K562 (cell line): ENCODE results near the gene SETD1B. TPM values are rescaled to one million over a fixed set of nuclear protein-coding genes. Genes with fewer than 3 reads are reported as not detected.

Experiments
- ATF6 ChIP-seq: sonication (generic); formaldehyde crosslinking; IDR thresholded peaks from 2 replicates; pipeline ENCODE4 v1.4.0; 2020; ENCODE audit warnings: mild to moderate bottlenecking, missing genetic modification reagents
- CTBP1 ChIP-seq: fragments of 450-650 bp; IDR thresholded peaks from 2 replicates; pipeline ENCODE4 v1.6.1; 2016; ENCODE audit warnings: borderline replicate concordance
- ETS1 ChIP-seq: conservative IDR thresholded peaks from 2 replicates; pipeline ENCODE4 v1.6.1; 2011; ENCODE audit warnings: low read depth, mild to moderate bottlenecking, low read length; ENCODE audit not compliant: control insufficient read depth
- HDAC2 ChIP-seq: fragments of 450-650 bp; IDR thresholded peaks from 2 replicates; pipeline ENCODE4 v1.6.1; 2016; ENCODE audit warnings: mild to moderate bottlenecking
- MAX ChIP-seq: sonication (generic); formaldehyde crosslinking; IDR thresholded peaks from 2 replicates; pipeline ENCODE4 v1.9.0; 2022; ENCODE audit warnings: mild to moderate bottlenecking, missing genetic modification reagents
- MXI1 ChIP-seq: IDR thresholded peaks from 2 replicates; pipeline ENCODE4 v1.6.1; 2011; ENCODE audit warnings: low read depth, mild to moderate bottlenecking, improper control_type of control experiment, low read length
- NKRF ChIP-seq: fragments of 450-650 bp; IDR thresholded peaks from 2 replicates; pipeline ENCODE4 v1.6.1; 2016; ENCODE audit warnings: borderline replicate concordance
- RFX1 ChIP-seq: fragments of 450-650 bp; IDR thresholded peaks from 2 replicates; pipeline ENCODE4 v1.6.1; 2016; ENCODE audit warnings: mild to moderate bottlenecking, moderate library complexity
- polyA plus RNA-seq, 8 experiments: library from polyadenylated mRNA; depleted of rRNA in 4 of 8; stranded (reverse) in 5 of 8; unstranded in 3 of 8; fragments of >200 nt; fragmentation: Nextera tagmentation in 2 of 8; fragmentation: Illumina TruSeq in 1 of 8; extraction: Ambion mirVana in 2 of 8; extraction: Trizol in 1 of 8; gene quantifications; 2 replicates each; pipeline versions ENCODE4 v1.2.1 to v1.2.3, GENCODE V29; 2011 to 2014; ENCODE audit warnings: inconsistent platforms in 1 of 8, missing spikeins in 1 of 8
- total RNA-seq, 7 experiments: library from RNA; depleted of rRNA in 6 of 7; stranded (reverse); fragments of >200 nt in 6 of 7; fragmentation: Illumina TruSeq in 2 of 7; extraction: Trizol in 2 of 7; gene quantifications; 2 replicates each; pipeline versions ENCODE4 v1.2.1 to v1.2.3, GENCODE V29; 2011 to 2021; ENCODE audit warnings: low replicate concordance in 1 of 7
- TF ChIP-seq, protein P1 (sequence below), 2 experiments: IDR thresholded peaks; 2 replicates each; pipeline ENCODE4 v1.6.1; 2011; ENCODE audit warnings: borderline replicate concordance in 1 of 2, control low read depth in 1 of 2, low read depth in 1 of 2, low read length in 1 of 2, mild to moderate bottlenecking in 1 of 2, mixed read lengths in 1 of 2, moderate library complexity in 1 of 2; ENCODE audit not compliant: insufficient read depth in 1 of 2, insufficient read length in 1 of 2, poor library complexity in 1 of 2, severe bottlenecking in 1 of 2; ENCODE audit errors: extremely low read depth in 1 of 2
- TF ChIP-seq, protein P2 (sequence below): fragments of 450-650 bp; IDR thresholded peaks from 2 replicates; pipeline ENCODE4 v1.6.1; 2016; ENCODE audit warnings: antibody characterized with exemption
- TF ChIP-seq, protein P3 (sequence below): sonication (generic); formaldehyde crosslinking; IDR thresholded peaks from 2 replicates; pipeline ENCODE4 v1.8.0; 2022; ENCODE audit warnings: mild to moderate bottlenecking, missing genetic modification reagents

The SETD1B gene
- total and polyA plus RNA-seq, 9 of the 15 experiments (the other 6 are each of a cell fraction or from before 2014, with no cell fraction given): 0.48 to 26.6 (median 2.3) TPM

GRCh38 chr12:121806009-121806545 lies 2.3 kb downstream of the SETD1B start (continued):
- TF ChIP-seq, protein P1, sequence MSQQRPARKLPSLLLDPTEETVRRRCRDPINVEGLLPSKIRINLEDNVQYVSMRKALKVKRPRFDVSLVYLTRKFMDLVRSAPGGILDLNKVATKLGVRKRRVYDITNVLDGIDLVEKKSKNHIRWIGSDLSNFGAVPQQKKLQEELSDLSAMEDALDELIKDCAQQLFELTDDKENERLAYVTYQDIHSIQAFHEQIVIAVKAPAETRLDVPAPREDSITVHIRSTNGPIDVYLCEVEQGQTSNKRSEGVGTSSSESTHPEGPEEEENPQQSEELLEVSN (IDR thresholded peaks at IDR 0.05; ENCODE audit: borderline replicate concordance in 1 of 2, extremely low read depth in 1 of 2, insufficient read depth in 1 of 2, insufficient read length in 1 of 2, low read depth in 1 of 2, low read length in 1 of 2, poor library complexity in 1 of 2, severe bottlenecking in 1 of 2): peak in 1 of 2 experiments; percentile 12
- TF ChIP-seq RFX1 (peak; percentile 92), CTBP1 (no peak), HDAC2 (peak; percentile 54), NKRF (peak; percentile 95), ETS1 (0 out of 2 replicates have a peak, but pooled peaks have one; percentile 32), MXI1 (peak; percentile 81), MAX (CRISPR knock-in tag) (peak; percentile 89), ATF6 (CRISPR knock-in tag) (0 out of 2 replicates have a peak, but pooled peaks have one; percentile 26)
- TF ChIP-seq, protein P2, sequence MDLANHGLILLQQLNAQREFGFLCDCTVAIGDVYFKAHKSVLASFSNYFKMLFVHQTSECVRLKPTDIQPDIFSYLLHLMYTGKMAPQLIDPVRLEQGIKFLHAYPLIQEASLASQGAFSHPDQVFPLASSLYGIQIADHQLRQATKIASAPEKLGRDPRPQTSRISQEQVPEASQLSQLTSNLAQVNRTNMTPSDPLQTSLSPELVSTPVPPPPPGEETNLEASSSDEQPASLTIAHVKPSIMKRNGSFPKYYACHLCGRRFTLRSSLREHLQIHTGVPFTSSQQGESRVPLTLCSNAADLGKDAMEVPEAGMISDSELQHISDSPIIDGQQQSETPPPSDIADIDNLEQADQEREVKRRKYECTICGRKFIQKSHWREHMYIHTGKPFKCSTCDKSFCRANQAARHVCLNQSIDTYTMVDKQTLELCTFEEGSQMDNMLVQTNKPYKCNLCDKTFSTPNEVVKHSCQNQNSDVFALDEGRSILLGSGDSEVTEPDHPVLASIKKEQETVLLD: peak; percentile 51; the same call in 1 of the 2 replicates
- TF ChIP-seq, protein P3, sequence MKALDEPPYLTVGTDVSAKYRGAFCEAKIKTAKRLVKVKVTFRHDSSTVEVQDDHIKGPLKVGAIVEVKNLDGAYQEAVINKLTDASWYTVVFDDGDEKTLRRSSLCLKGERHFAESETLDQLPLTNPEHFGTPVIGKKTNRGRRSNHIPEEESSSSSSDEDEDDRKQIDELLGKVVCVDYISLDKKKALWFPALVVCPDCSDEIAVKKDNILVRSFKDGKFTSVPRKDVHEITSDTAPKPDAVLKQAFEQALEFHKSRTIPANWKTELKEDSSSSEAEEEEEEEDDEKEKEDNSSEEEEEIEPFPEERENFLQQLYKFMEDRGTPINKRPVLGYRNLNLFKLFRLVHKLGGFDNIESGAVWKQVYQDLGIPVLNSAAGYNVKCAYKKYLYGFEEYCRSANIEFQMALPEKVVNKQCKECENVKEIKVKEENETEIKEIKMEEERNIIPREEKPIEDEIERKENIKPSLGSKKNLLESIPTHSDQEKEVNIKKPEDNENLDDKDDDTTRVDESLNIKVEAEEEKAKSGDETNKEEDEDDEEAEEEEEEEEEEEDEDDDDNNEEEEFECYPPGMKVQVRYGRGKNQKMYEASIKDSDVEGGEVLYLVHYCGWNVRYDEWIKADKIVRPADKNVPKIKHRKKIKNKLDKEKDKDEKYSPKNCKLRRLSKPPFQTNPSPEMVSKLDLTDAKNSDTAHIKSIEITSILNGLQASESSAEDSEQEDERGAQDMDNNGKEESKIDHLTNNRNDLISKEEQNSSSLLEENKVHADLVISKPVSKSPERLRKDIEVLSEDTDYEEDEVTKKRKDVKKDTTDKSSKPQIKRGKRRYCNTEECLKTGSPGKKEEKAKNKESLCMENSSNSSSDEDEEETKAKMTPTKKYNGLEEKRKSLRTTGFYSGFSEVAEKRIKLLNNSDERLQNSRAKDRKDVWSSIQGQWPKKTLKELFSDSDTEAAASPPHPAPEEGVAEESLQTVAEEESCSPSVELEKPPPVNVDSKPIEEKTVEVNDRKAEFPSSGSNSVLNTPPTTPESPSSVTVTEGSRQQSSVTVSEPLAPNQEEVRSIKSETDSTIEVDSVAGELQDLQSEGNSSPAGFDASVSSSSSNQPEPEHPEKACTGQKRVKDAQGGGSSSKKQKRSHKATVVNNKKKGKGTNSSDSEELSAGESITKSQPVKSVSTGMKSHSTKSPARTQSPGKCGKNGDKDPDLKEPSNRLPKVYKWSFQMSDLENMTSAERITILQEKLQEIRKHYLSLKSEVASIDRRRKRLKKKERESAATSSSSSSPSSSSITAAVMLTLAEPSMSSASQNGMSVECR (CRISPR knock-in tag): peak; percentile 89
